A673 (cell line): ENCODE measurements around the gene ORM2.

ENCODE experiments used
- CTCF ChIP-seq: fragments of 300-800, 200-600 bp; sonication (generic); conservative IDR thresholded peaks from 2 replicates; pipeline ENCODE4 v1.5.1; 2017; ENCODE audit warnings: low read depth, mild to moderate bottlenecking, antibody characterized with exemption, low read length, moderate library complexity, mixed read lengths
- EZH2 ChIP-seq: fragments of 200-600 bp; sonication (generic); IDR thresholded peaks from 2 replicates; pipeline ENCODE4 v1.6.1; 2017; ENCODE audit warnings: borderline replicate concordance, low read depth, mild to moderate bottlenecking, mixed read lengths, antibody characterized with exemption, low read length; ENCODE audit not compliant: poor library complexity, severe bottlenecking

GRCh38 chr9:114318416-114318815 lies 11.3 kb upstream of the ORM2 start:
- TF ChIP-seq CTCF: no peak
- TF ChIP-seq EZH2: no peak
